Endodermal cell (in vitro differentiated cells): ENCODE data around the gene AKTIP. TPM values are rescaled to one million over a fixed set of nuclear protein-coding genes. Genes with fewer than 3 reads are reported as not detected.

Experiments used
- DNase-seq: peaks from one replicate; pipeline ENCODE4 v3.0.0-alpha.2; 2017
- H3K27ac ChIP-seq: 2 replicates; pipeline ENCODE4 v1.5.1; 2013; ENCODE audit warnings: mild to moderate bottlenecking, low read depth, low read length, moderate library complexity
- H3K27me3 ChIP-seq: 2 replicates; pipeline ENCODE4 v1.6.1; 2013; ENCODE audit warnings: mild to moderate bottlenecking, low read length, moderate library complexity; ENCODE audit not compliant: insufficient read depth, control insufficient read depth, poor library complexity, severe bottlenecking
- H3K36me3 ChIP-seq: 2 replicates; pipeline ENCODE4 v1.7.0; 2013; ENCODE audit warnings: mild to moderate bottlenecking, low read length, moderate library complexity; ENCODE audit not compliant: control insufficient read depth, insufficient read depth
- H3K4me1 ChIP-seq: one replicate; pipeline ENCODE4 v1.7.0; 2013; ENCODE audit warnings: low read length; ENCODE audit not compliant: control insufficient read depth, insufficient read depth
- H3K4me3 ChIP-seq: 2 replicates; pipeline ENCODE4 v1.5.1; 2013; ENCODE audit warnings: mild to moderate bottlenecking, low read length, moderate library complexity
- H3K9ac ChIP-seq: 2 replicates; pipeline ENCODE4 v1.6.1; 2013; ENCODE audit warnings: mild to moderate bottlenecking, low read length, moderate library complexity; ENCODE audit not compliant: poor library complexity, severe bottlenecking; ENCODE audit errors: extremely low read depth
- H3K9me3 ChIP-seq: 2 replicates; pipeline ENCODE4 v1.6.1; 2013; ENCODE audit warnings: mild to moderate bottlenecking, low read length, moderate library complexity; ENCODE audit not compliant: control insufficient read depth
- H3K27ac Mint-ChIP-seq: 2 replicates; pipeline ENCODE4 v1.8.0; 2020; ENCODE audit warnings: mixed read lengths
- H3K27me3 Mint-ChIP-seq: 2 replicates; pipeline ENCODE4 v1.8.0; 2021; ENCODE audit warnings: mild to moderate bottlenecking, mixed read lengths; ENCODE audit not compliant: insufficient read depth
- H3K36me3 Mint-ChIP-seq: 2 replicates; pipeline ENCODE4 v1.8.0; 2020; ENCODE audit warnings: low read depth, mixed read lengths
- H3K4me1 Mint-ChIP-seq: 2 replicates; pipeline ENCODE4 v1.8.0; 2020; ENCODE audit warnings: mixed read lengths
- H3K4me3 Mint-ChIP-seq: 2 replicates; pipeline ENCODE4 v1.8.0; 2020; ENCODE audit warnings: mild to moderate bottlenecking, moderate library complexity, mixed read lengths
- H3K9me3 Mint-ChIP-seq: 2 replicates; pipeline ENCODE4 v1.8.0; 2020; ENCODE audit warnings: mild to moderate bottlenecking, mixed read lengths
- CTCF ChIP-seq: fragments of 200-600 bp; sonication (generic); conservative IDR thresholded peaks from 2 replicates; pipeline ENCODE4 v1.5.0; 2021; ENCODE audit warnings: antibody characterized with exemption, mild to moderate bottlenecking
- WGBS, 2 experiments: methylation state at CpG; one replicate each; pipeline versions ENCODE4 v1.1.5 to v1.1.7; 2013; ENCODE audit warnings: missing lambda C conversion rate in 2 of 2, mixed read lengths in 1 of 2; ENCODE audit not compliant: insufficient coverage in 1 of 2, insufficient read length in 1 of 2; 5-methylcytosine and 5-hydroxymethylcytosine counted together
- total RNA-seq, 2 donors: library from RNA; stranded (reverse); fragmentation: NEBNext Ultra II Directional in 1 of 2; extraction: Animal tissue kit (Norgen Biotek cat#: 25700) in 1 of 2; gene quantifications; 2 replicates in 1 of 2; 3 replicates in 1 of 2; pipeline ENCODE4 v1.2.1, GENCODE V29; 2021

Gene AKTIP
- total RNA-seq, 2 donors from 2014 or later: 18.3 to 21.3 TPM

- H3K36me3 Mint-ChIP-seq: peaks cover 83% of the 10 kb centered on the region
- H3K9me3 Mint-ChIP-seq: peaks cover 31% of the 10 kb centered on the region
- H3K4me1 Mint-ChIP-seq: no peaks in the 10 kb centered on the region
- H3K27me3 ChIP-seq: no peaks in the 10 kb centered on the region
- no peak for DNase-seq
- peaks cover 87% of the 10 kb centered on the region for H3K36me3 ChIP-seq
- peaks cover 30% of the 10 kb centered on the region for H3K9me3 ChIP-seq
- no peak for TF ChIP-seq CTCF
- H3K27ac Mint-ChIP-seq: no peak overlapping the region
- H3K4me1 ChIP-seq: no peaks in the 10 kb centered on the region
- H3K27me3 Mint-ChIP-seq: no peaks in the 10 kb centered on the region
- H3K4me3 Mint-ChIP-seq: no peak overlapping the region
- H3K9ac ChIP-seq: no peak overlapping the region
- no peak overlapping the region for H3K4me3 ChIP-seq
- WGBS, 2 experiments: 100% methylated on average over 1 to 2 of the region's 2 CpGs
- no peak overlapping the region for H3K27ac ChIP-seq
Measured at GRCh38 chr16:53484542-53484941, 18.5 kb downstream of the AKTIP start.

- H3K4me3 ChIP-seq: no peak overlapping the region
- H3K36me3 ChIP-seq: peaks cover 88% of the 10 kb centered on the region
- TF ChIP-seq CTCF: no peak
- peaks cover 25% of the 10 kb centered on the region for H3K9me3 Mint-ChIP-seq
- H3K27ac ChIP-seq: no peak overlapping the region
- no peaks in the 10 kb centered on the region for H3K27me3 ChIP-seq
- no peaks in the 10 kb centered on the region for H3K4me1 ChIP-seq
- H3K4me3 Mint-ChIP-seq: no peak overlapping the region
- H3K9me3 ChIP-seq: peaks cover 22% of the 10 kb centered on the region
- H3K27me3 Mint-ChIP-seq: no peaks in the 10 kb centered on the region
- H3K4me1 Mint-ChIP-seq: no peaks in the 10 kb centered on the region
- 93 to 100% methylated on average over 2 of the region's 2 CpGs for WGBS, 2 experiments
- DNase-seq: no peak
- H3K27ac Mint-ChIP-seq: no peak overlapping the region
- H3K9ac ChIP-seq: no peak overlapping the region
- peaks cover 87% of the 10 kb centered on the region for H3K36me3 Mint-ChIP-seq
Measured at GRCh38 chr16:53482123-53482522, 20.9 kb downstream of the AKTIP start.

- Mint-ChIP-seq H3K4me3 (no peak overlapping the region), H3K36me3 (peaks cover 82% of the 10 kb centered on the region), H3K27ac (no peak overlapping the region), H3K4me1 (no peaks in the 10 kb centered on the region), H3K27me3 (no peaks in the 10 kb centered on the region), H3K9me3 (peaks cover 8% of the 10 kb centered on the region)
- peaks cover 79% of the 10 kb centered on the region for H3K36me3 ChIP-seq
- no peaks in the 10 kb centered on the region for H3K4me1 ChIP-seq
- no peak overlapping the region for H3K4me3 ChIP-seq
- H3K27me3 ChIP-seq: no peaks in the 10 kb centered on the region
- DNase-seq: no peak
- TF ChIP-seq CTCF: no peak
- no peak overlapping the region for H3K9ac ChIP-seq
- peaks cover 4% of the 10 kb centered on the region for H3K9me3 ChIP-seq
- WGBS, 2 experiments: 100% methylated on average over 1 of the region's 1 CpG; no CpG with 5 or more reads in 1 of the 2 experiments
- no peak overlapping the region for H3K27ac ChIP-seq
Measured at GRCh38 chr16:53480394-53480793, 22.6 kb downstream of the AKTIP start.
